Peyer's patch (tissue), 4 donors: Measurements from ENCODE around the gene FAM184B.

Experiments
- CTCF ChIP-seq, 6 experiments: fragments of 450-650 bp in 4 of 6; fragments of 200-600 bp in 2 of 6; sonication (generic) in 1 of 6; IDR thresholded peaks; one replicate each; pipeline ENCODE4 v1.5.1; 2017 to 2019; ENCODE audit warnings: antibody characterized with exemption in 6 of 6, mild to moderate bottlenecking in 3 of 6, moderate library complexity in 1 of 6
- POLR2A ChIP-seq, 2 donors: fragments of 450-650 bp; IDR thresholded peaks; one replicate each; pipeline ENCODE4 v1.5.1; 2017; ENCODE audit warnings: antibody characterized with exemption in 2 of 2, mild to moderate bottlenecking in 2 of 2, moderate library complexity in 2 of 2

- TF ChIP-seq CTCF (IDR thresholded peaks at IDR 0.05) (no peak), POLR2A (IDR thresholded peaks at IDR 0.05) (no peak)
These were observed 5.1 kb upstream of the FAM184B start for GRCh38 chr4:17786567-17786966.
